ENCODE results near the gene CGNL1.

Gene CGNL1

GRCh38 chr15:57537072-57537471 lies 160.8 kb downstream of the CGNL1 start:
- no peak for DNase-seq (ENCODE audit: extremely low read depth, insufficient read length)
- TF ChIP-seq CTCF (IDR thresholded peaks at IDR 0.05; ENCODE audit: insufficient read depth, low read length, poor library complexity, severe bottlenecking): no peak
- Histone ChIP-seq H3K27me3 (replicated peaks; ENCODE audit: control insufficient read depth, insufficient read depth, low read length) (no peaks in the 10 kb centered on the region; the same call in 1 of the 2 replicates), H3K36me3 (ENCODE audit: control insufficient read depth, insufficient read depth, low read length) (no peaks in the 10 kb centered on the region), H3K4me3 (replicated peaks; ENCODE audit: low read depth, low read length) (no peak overlapping the region)

GRCh38 chr15:57537488-57538264 lies 161.4 kb downstream of the CGNL1 start:
- TF ChIP-seq CTCF (IDR thresholded peaks at IDR 0.05; ENCODE audit: insufficient read depth, low read length, poor library complexity, severe bottlenecking): no peak
- H3K4me3 ChIP-seq (replicated peaks; ENCODE audit: low read depth, low read length): no peak overlapping the region
- no peaks in the 10 kb centered on the region for H3K36me3 ChIP-seq (ENCODE audit: control insufficient read depth, insufficient read depth, low read length)
- H3K27me3 ChIP-seq (replicated peaks; ENCODE audit: control insufficient read depth, insufficient read depth, low read length): no peaks in the 10 kb centered on the region
- no peak for DNase-seq (ENCODE audit: extremely low read depth, insufficient read length)

- TF ChIP-seq CTCF (IDR thresholded peaks at IDR 0.05; ENCODE audit: insufficient read depth, low read length, poor library complexity, severe bottlenecking): no peak
- no peak for DNase-seq (ENCODE audit: extremely low read depth, insufficient read length)
- Histone ChIP-seq H3K27me3 (replicated peaks; ENCODE audit: control insufficient read depth, insufficient read depth, low read length) (no peaks in the 10 kb centered on the region), H3K36me3 (ENCODE audit: control insufficient read depth, insufficient read depth, low read length) (no peaks in the 10 kb centered on the region), H3K4me3 (replicated peaks; ENCODE audit: low read depth, low read length) (no peak overlapping the region)
These were observed 161.9 kb downstream of the CGNL1 start for GRCh38 chr15:57538265-57538529.

- Histone ChIP-seq H3K27me3 (replicated peaks; ENCODE audit: control insufficient read depth, insufficient read depth, low read length) (no peaks in the 10 kb centered on the region), H3K36me3 (ENCODE audit: control insufficient read depth, insufficient read depth, low read length) (no peaks in the 10 kb centered on the region), H3K4me3 (replicated peaks; ENCODE audit: low read depth, low read length) (no peak overlapping the region)
- no peak for TF ChIP-seq CTCF (IDR thresholded peaks at IDR 0.05; ENCODE audit: insufficient read depth, low read length, poor library complexity, severe bottlenecking)
- no peak for DNase-seq (ENCODE audit: extremely low read depth, insufficient read length)
These were observed 162.5 kb downstream of the CGNL1 start for GRCh38 chr15:57538821-57539220.

DNA sequence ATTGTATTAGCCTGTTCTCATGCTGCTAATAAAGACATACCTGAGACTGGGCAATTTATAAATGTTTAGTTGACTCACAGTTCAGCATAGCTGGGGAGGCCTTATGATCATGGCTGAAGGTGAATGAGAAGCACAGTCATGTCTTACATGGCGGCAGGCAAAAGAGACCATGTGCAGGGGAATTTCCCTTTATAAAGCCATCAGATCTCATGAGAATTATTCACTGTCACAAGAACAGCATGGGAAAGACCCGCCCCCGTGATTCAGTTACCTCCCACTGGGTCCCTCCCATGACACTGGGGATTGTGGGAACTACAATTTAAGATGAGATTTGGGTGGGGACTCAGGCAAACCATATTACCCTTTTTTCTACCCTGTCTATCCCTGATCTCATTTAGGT lies 163.9 kb downstream of the CGNL1 start:
- Histone ChIP-seq H3K4me3 (replicated peaks; ENCODE audit: low read depth, low read length) (no peak overlapping the region), H3K27me3 (replicated peaks; ENCODE audit: control insufficient read depth, insufficient read depth, low read length) (no peaks in the 10 kb centered on the region; the same call in 1 of the 2 replicates), H3K36me3 (ENCODE audit: control insufficient read depth, insufficient read depth, low read length) (no peaks in the 10 kb centered on the region)
- no peak for DNase-seq (ENCODE audit: extremely low read depth, insufficient read length)
- TF ChIP-seq CTCF (IDR thresholded peaks at IDR 0.05; ENCODE audit: insufficient read depth, low read length, poor library complexity, severe bottlenecking): no peak

- peaks cover 2% of the 10 kb centered on the region for H3K27me3 ChIP-seq (replicated peaks; ENCODE audit: control insufficient read depth, insufficient read depth, low read length)
- peak; percentile 43 for DNase-seq (ENCODE audit: extremely low read depth, insufficient read length)
- H3K36me3 ChIP-seq (ENCODE audit: control insufficient read depth, insufficient read depth, low read length): no peaks in the 10 kb centered on the region
- TF ChIP-seq CTCF (IDR thresholded peaks at IDR 0.05; ENCODE audit: insufficient read depth, low read length, poor library complexity, severe bottlenecking): no peak
- no peak overlapping the region for H3K4me3 ChIP-seq (replicated peaks; ENCODE audit: low read depth, low read length)
These were observed 164.4 kb downstream of the CGNL1 start for GRCh38 chr15:57540736-57541135.
